HepG2 (cell line): ENCODE results near the gene TJAP1. TPM values are rescaled to one million over a fixed set of nuclear protein-coding genes. Genes with fewer than 3 reads are reported as not detected.

ENCODE experiments used
- AKAP8 ChIP-seq: sonication (generic); formaldehyde crosslinking; IDR thresholded peaks from 2 replicates; pipeline ENCODE4 v1.5.1; 2020; ENCODE audit warnings: mild to moderate bottlenecking, missing genetic modification reagents
- CREB1 ChIP-seq, 2 experiments: fragments of 450-650 bp in 1 of 2; IDR thresholded peaks; 2 replicates each; pipeline ENCODE4 v1.6.1; 2016 to 2017; ENCODE audit warnings: control low read depth in 1 of 2, mild to moderate bottlenecking in 1 of 2, missing compliant biosample characterization in 1 of 2, missing genetic modification characterization in 1 of 2
- GATAD1 ChIP-seq: IDR thresholded peaks from 2 replicates; pipeline ENCODE4 v1.6.1; 2016; ENCODE audit warnings: missing genetic modification reagents, missing compliant biosample characterization
- HNF1B ChIP-seq: sonication (generic); formaldehyde crosslinking; IDR thresholded peaks from 2 replicates; pipeline ENCODE4 v1.5.1; 2020; ENCODE audit warnings: mild to moderate bottlenecking, moderate library complexity, missing genetic modification reagents
- MTA3 ChIP-seq: sonication (generic); formaldehyde crosslinking; IDR thresholded peaks from 2 replicates; pipeline ENCODE4 v1.4.0; 2020; ENCODE audit warnings: missing genetic modification reagents
- MXD4 ChIP-seq: IDR thresholded peaks from 2 replicates; pipeline ENCODE4 v1.6.1; 2016; ENCODE audit warnings: mild to moderate bottlenecking, missing biosample characterization, missing genetic modification reagents
- PRMT3 ChIP-seq: sonication (generic); formaldehyde crosslinking; IDR thresholded peaks from 2 replicates; pipeline ENCODE4 v1.8.1; 2022; ENCODE audit warnings: low read depth, mild to moderate bottlenecking, moderate library complexity, missing genetic modification reagents, borderline replicate concordance
- SCMH1 ChIP-seq: sonication (generic); formaldehyde crosslinking; IDR thresholded peaks from 2 replicates; pipeline ENCODE4 v1.9.0; 2021; ENCODE audit warnings: missing genetic modification reagents, mild to moderate bottlenecking, borderline replicate concordance
- SIX1 ChIP-seq: sonication (generic); formaldehyde crosslinking; IDR thresholded peaks from 2 replicates; pipeline ENCODE4 v1.4.0; 2020; ENCODE audit warnings: missing genetic modification reagents, borderline replicate concordance
- SOX5 ChIP-seq: IDR thresholded peaks from 2 replicates; pipeline ENCODE4 v1.6.1; 2016; ENCODE audit warnings: borderline replicate concordance
- ZBTB38 ChIP-seq: sonication (generic); formaldehyde crosslinking; IDR thresholded peaks from 2 replicates; pipeline ENCODE4 v1.5.1; 2020; ENCODE audit warnings: mild to moderate bottlenecking, missing genetic modification reagents
- ZFP36 ChIP-seq: fragments of 150-350 bp; IDR thresholded peaks from 2 replicates; pipeline ENCODE4 v1.6.1; 2018; ENCODE audit warnings: borderline replicate concordance, low read length, low read depth; ENCODE audit not compliant: partially characterized antibody
- ZNF143 ChIP-seq: sonication (generic); formaldehyde crosslinking; IDR thresholded peaks from 2 replicates; pipeline ENCODE4 v1.4.0; 2020; ENCODE audit warnings: missing genetic modification reagents
- ZNF232 ChIP-seq: sonication (generic); formaldehyde crosslinking; IDR thresholded peaks from 2 replicates; pipeline ENCODE4 v1.4.0; 2020; ENCODE audit warnings: missing genetic modification reagents, borderline replicate concordance
- ZNF234 ChIP-seq: sonication (generic); formaldehyde crosslinking; conservative IDR thresholded peaks from 2 replicates; pipeline ENCODE4 v1.5.1; 2020; ENCODE audit warnings: mild to moderate bottlenecking, missing genetic modification reagents
- ZNF580 ChIP-seq: IDR thresholded peaks from 2 replicates; pipeline ENCODE4 v1.6.1; 2016; ENCODE audit warnings: low read depth, borderline replicate concordance
- ZNF607 ChIP-seq: sonication (generic); formaldehyde crosslinking; IDR thresholded peaks from 2 replicates; pipeline ENCODE4 v1.5.1; 2020; ENCODE audit warnings: missing genetic modification reagents, mild to moderate bottlenecking, borderline replicate concordance
- ZNF652 ChIP-seq: IDR thresholded peaks from 2 replicates; pipeline ENCODE4 v1.6.1; 2016; ENCODE audit warnings: low read depth, borderline replicate concordance
- ZZZ3 ChIP-seq: sonication (generic); formaldehyde crosslinking; IDR thresholded peaks from 2 replicates; pipeline ENCODE4 v1.4.0; 2020; ENCODE audit warnings: missing genetic modification reagents, mild to moderate bottlenecking, borderline replicate concordance
- polyA plus RNA-seq, 8 experiments: library from polyadenylated mRNA; depleted of rRNA in 3 of 8; stranded (reverse) in 7 of 8; unstranded in 1 of 8; fragments of >200 nt; fragmentation: Illumina TruSeq in 4 of 8; extraction: Trizol in 4 of 8; gene quantifications; 2 replicates each; pipeline versions ENCODE4 v1.2.1 to v1.2.3, GENCODE V29; 2011 to 2016; ENCODE audit warnings: low read depth in 4 of 8, missing spikeins in 1 of 8, mixed read lengths in 1 of 8; ENCODE audit not compliant: insufficient read depth in 1 of 8
- total RNA-seq, 5 experiments: library from RNA; depleted of rRNA; stranded (reverse); fragments of >200 nt; fragmentation: Illumina TruSeq; extraction: Trizol; gene quantifications; 2 replicates each; pipeline ENCODE4 v1.2.3, GENCODE V29; 2016; ENCODE audit warnings: low read depth in 1 of 5
- TF ChIP-seq, protein P1 (sequence below): sonication (generic); formaldehyde crosslinking; IDR thresholded peaks from 2 replicates; pipeline ENCODE4 v1.5.0; 2020; ENCODE audit warnings: mild to moderate bottlenecking, missing genetic modification reagents, borderline replicate concordance
- TF ChIP-seq, protein P2 (sequence below): fragments of 450-650 bp; IDR thresholded peaks from 2 replicates; pipeline ENCODE4 v1.6.1; 2016

TJAP1 gene
- total and polyA plus RNA-seq, 2 of the 13 experiments (the other 11 are each of a cell fraction or from before 2014, with no cell fraction given), result 15.7 to 41.6 TPM

DNA sequence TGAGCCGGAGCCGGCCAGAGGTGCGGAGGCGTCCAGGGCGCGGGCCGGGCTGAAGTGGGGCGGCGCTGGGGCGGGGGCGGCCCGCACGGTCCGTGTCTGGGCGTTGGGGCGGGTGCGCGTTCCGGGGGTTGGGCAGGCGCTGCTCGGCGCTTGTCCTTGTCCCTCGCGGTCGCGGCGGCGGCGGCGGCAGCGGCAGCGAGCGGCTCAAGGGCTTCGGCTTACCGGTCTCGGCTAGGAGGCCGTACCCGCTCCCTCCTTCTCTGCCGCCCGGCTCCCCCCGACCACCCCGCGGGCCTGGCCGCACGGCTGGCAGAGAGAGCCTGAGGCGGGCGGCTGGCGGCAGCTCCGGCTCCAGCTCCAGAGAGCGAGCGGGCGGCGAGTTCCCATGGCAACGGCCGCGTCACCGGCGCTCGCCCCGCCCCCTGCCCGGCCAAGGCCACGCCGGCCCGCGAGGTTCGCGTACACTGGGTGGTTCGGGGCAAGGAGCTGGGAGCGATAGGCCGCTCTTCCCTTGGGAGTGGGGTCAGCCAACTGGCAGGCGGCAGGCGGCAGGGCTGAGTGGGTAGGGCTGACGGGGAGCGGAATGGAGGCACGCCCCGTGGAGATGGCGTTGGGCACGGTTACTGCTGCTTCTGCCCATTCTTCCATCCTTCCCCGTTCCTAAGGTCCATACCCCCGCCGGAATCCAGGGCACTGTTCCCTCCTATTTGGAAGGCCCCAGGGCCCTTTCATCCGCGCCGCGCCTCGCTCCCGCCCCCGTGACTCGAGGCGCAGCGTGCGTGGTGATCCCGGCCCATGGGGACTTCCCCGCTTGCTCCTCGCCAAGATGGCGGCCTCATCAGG lies 32.8 kb downstream of the TJAP1 start, which contains the start of gene LRRC73 (continued):
- TF ChIP-seq HNF1B (CRISPR knock-in tag) (0 out of 2 replicates have a peak, but pooled peaks have one; percentile 27), PRMT3 (CRISPR knock-in tag) (no peak), ZFP36 (no peak), ZNF580 (no peak), GATAD1 (CRISPR knock-in tag) (0 out of 2 replicates have a peak, but pooled peaks have one; percentile 14), ZNF234 (CRISPR knock-in tag) (no peak), ZNF232 (CRISPR knock-in tag) (no peak), CREB1 (IDR thresholded peaks at IDR 0.05) (peak; percentile 76; the same call in 1 of the 2 replicates), CREB1 (CRISPR knock-in tag; IDR thresholded peaks at IDR 0.05) (no peak), ZNF143 (no peak), ZNF652 (no peak), ZBTB38 (peak; percentile 80), MXD4 (CRISPR knock-in tag) (peak; percentile 93; the same call in 1 of the 2 replicates), SIX1 (no peak), AKAP8 (CRISPR knock-in tag) (peak; percentile 97), ZZZ3 (CRISPR knock-in tag) (peak; percentile 65; the same call in 1 of the 2 replicates), MTA3 (CRISPR knock-in tag) (no peak), ZNF607 (peak; percentile 54; the same call in 1 of the 2 replicates), SCMH1 (no peak), SOX5 (CRISPR knock-in tag) (no peak)
- TF ChIP-seq, protein P1, sequence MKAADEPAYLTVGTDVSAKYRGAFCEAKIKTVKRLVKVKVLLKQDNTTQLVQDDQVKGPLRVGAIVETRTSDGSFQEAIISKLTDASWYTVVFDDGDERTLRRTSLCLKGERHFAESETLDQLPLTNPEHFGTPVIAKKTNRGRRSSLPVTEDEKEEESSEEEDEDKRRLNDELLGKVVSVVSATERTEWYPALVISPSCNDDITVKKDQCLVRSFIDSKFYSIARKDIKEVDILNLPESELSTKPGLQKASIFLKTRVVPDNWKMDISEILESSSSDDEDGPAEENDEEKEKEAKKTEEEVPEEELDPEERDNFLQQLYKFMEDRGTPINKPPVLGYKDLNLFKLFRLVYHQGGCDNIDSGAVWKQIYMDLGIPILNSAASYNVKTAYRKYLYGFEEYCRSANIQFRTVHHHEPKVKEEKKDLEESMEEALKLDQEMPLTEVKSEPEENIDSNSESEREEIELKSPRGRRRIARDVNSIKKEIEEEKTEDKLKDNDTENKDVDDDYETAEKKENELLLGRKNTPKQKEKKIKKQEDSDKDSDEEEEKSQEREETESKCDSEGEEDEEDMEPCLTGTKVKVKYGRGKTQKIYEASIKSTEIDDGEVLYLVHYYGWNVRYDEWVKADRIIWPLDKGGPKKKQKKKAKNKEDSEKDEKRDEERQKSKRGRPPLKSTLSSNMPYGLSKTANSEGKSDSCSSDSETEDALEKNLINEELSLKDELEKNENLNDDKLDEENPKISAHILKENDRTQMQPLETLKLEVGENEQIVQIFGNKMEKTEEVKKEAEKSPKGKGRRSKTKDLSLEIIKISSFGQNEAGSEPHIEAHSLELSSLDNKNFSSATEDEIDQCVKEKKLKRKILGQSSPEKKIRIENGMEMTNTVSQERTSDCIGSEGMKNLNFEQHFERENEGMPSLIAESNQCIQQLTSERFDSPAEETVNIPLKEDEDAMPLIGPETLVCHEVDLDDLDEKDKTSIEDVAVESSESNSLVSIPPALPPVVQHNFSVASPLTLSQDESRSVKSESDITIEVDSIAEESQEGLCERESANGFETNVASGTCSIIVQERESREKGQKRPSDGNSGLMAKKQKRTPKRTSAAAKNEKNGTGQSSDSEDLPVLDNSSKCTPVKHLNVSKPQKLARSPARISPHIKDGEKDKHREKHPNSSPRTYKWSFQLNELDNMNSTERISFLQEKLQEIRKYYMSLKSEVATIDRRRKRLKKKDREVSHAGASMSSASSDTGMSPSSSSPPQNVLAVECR (CRISPR knock-in tag), result peak; percentile 96
- TF ChIP-seq, protein P2, sequence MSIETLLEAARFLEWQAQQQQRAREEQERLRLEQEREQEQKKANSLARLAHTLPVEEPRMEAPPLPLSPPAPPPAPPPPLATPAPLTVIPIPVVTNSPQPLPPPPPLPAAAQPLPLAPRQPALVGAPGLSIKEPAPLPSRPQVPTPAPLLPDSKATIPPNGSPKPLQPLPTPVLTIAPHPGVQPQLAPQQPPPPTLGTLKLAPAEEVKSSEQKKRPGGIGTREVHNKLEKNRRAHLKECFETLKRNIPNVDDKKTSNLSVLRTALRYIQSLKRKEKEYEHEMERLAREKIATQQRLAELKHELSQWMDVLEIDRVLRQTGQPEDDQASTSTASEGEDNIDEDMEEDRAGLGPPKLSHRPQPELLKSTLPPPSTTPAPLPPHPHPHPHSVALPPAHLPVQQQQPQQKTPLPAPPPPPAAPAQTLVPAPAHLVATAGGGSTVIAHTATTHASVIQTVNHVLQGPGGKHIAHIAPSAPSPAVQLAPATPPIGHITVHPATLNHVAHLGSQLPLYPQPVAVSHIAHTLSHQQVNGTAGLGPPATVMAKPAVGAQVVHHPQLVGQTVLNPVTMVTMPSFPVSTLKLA, result no peak
